Measurements from ENCODE around the gene HOTAIR.

HOTAIR gene

GRCh38 chr12:53977596-53978445 is 3.1 kb upstream of the HOTAIR start:
- in situ Hi-C loops (cut with MboI; ENCODE audit: low sequenced_read_pairs), result no loop called here

- in situ Hi-C loops (cut with MboI; ENCODE audit: low sequenced_read_pairs), result no loop called here
Observed at GRCh38 chr12:53976823-53977595, 2.3 kb upstream of the HOTAIR start.

GRCh38 chr12:53976172-53976822 is 1.5 kb upstream of the HOTAIR start:
- in situ Hi-C loops (cut with MboI; ENCODE audit: low sequenced_read_pairs), result no loop called here

GRCh38 chr12:53975479-53976152 is 862 bp upstream of the HOTAIR start:
- in situ Hi-C loops (cut with MboI; ENCODE audit: low sequenced_read_pairs), result no loop called here

- in situ Hi-C loops (cut with MboI; ENCODE audit: low sequenced_read_pairs), result no loop called here
Observed at GRCh38 chr12:53975064-53975471, 314 bp upstream of the HOTAIR start.

- in situ Hi-C loops (cut with MboI; ENCODE audit: low sequenced_read_pairs), result no loop called here
Observed at GRCh38 chr12:53973236-53974042, 1.3 kb downstream of the HOTAIR start.

- in situ Hi-C loops (cut with MboI; ENCODE audit: low sequenced_read_pairs), result no loop called here
Observed at GRCh38 chr12:53972722-53973235, 2.0 kb downstream of the HOTAIR start, which contains the start of gene HOXC11. Gene HOXC11, plus strand, starts transcription at chr12:53973126. Its CDS starts 116 bp downstream, at chr12:53973242.

- in situ Hi-C loops (cut with MboI; ENCODE audit: low sequenced_read_pairs), result no loop called here
Observed at GRCh38 chr12:53972152-53972702, 2.5 kb downstream of the HOTAIR start.

- in situ Hi-C loops (cut with MboI; ENCODE audit: low sequenced_read_pairs), result no loop called here
Observed at GRCh38 chr12:53971686-53972085, 3.1 kb downstream of the HOTAIR start.

- in situ Hi-C loops (cut with MboI; ENCODE audit: low sequenced_read_pairs), result no loop called here
Observed at GRCh38 chr12:53971129-53971528, 3.6 kb downstream of the HOTAIR start.

GRCh38 chr12:53970451-53970850 is 4.3 kb downstream of the HOTAIR start:
- in situ Hi-C loops (cut with MboI; ENCODE audit: low sequenced_read_pairs), result no loop called here

- in situ Hi-C loops (cut with MboI; ENCODE audit: low sequenced_read_pairs), result no loop called here
Observed at GRCh38 chr12:53969588-53970259, 5.0 kb downstream of the HOTAIR start.

- in situ Hi-C loops (cut with MboI; ENCODE audit: low sequenced_read_pairs), result no loop called here
Observed at GRCh38 chr12:53968214-53969127, 6.3 kb downstream of the HOTAIR start.

GRCh38 chr12:53967421-53967925 is 7.3 kb downstream of the HOTAIR start:
- in situ Hi-C loops (cut with MboI; ENCODE audit: low sequenced_read_pairs), result no loop called here

GRCh38 chr12:53966385-53967133 is 8.2 kb downstream of the HOTAIR start:
- in situ Hi-C loops (cut with MboI; ENCODE audit: low sequenced_read_pairs), result no loop called here

GRCh38 chr12:53966085-53966384 is 8.7 kb downstream of the HOTAIR start:
- in situ Hi-C loops (cut with MboI; ENCODE audit: low sequenced_read_pairs), result no loop called here
